Measurements from ENCODE around the gene RALGPS1.

RALGPS1 gene

DNA sequence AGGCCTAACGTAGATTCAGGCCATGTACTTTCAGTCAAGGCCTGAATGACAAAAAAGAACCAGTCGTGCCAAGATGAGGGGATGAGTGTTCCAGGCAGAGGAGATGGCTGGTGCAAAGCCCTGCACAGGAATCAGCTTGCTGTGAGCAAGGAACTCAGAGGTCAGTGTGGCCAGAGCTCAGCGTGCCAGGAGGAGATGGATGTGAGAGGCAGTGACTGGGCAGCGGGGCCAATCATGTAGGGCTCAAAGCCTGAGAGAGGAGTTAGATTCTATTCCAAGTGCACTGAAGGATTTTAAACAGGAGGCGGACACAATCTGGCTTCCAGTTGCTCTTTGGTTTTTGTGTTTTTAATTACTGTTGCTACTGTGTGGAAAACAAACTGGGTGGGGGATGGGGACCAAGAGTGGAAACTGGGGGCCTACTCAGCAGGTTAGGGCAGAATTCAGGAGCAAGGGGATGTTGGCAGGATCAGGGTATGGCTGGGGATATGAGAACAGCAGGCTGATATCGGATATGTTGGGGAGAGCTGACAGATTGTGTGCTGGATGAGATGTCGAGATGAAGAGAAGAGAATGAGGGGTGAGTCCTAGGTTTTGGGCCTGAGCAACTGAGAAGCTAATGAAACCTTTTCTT lies 143.5 kb downstream of the RALGPS1 start:
- DNase-seq = no peak

DNA sequence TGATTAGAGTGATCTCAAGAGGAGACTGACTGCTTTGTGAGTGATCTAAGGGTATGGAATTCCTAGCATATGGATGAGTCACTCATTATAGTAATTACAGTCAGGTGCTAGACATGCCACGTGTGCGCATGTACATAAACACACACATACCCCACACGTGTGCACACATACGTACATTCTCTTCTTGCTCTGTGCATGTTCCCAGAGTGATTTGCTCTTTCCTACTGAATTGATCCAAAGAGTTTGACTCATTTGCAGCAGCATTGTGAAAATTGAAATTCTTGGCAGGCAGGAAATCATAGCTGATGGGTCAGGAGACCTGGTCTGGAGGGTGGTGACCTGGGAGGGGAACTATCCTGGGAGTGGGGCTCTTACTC lies 144.1 kb downstream of the RALGPS1 start:
- no peak for DNase-seq

DNA sequence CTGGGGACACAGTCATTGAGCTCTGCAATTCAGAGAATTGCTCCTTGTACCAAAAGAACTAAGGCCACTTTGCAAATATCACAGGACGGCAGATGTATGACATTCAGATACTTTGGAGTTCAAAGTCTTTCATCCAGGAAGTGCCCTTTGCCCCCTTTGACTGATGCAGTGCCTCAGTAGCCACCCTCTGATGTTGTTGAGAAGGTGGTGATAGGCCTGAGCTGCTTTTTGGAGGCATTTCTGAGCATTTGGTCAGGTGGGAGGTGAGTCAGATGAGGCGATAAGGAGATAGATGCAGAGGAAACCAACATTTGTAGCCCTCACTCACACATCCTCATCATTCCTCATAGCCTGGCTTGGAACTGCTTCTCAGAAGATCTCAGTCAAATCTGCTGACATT lies 144.4 kb downstream of the RALGPS1 start:
- no peak for DNase-seq

DNA sequence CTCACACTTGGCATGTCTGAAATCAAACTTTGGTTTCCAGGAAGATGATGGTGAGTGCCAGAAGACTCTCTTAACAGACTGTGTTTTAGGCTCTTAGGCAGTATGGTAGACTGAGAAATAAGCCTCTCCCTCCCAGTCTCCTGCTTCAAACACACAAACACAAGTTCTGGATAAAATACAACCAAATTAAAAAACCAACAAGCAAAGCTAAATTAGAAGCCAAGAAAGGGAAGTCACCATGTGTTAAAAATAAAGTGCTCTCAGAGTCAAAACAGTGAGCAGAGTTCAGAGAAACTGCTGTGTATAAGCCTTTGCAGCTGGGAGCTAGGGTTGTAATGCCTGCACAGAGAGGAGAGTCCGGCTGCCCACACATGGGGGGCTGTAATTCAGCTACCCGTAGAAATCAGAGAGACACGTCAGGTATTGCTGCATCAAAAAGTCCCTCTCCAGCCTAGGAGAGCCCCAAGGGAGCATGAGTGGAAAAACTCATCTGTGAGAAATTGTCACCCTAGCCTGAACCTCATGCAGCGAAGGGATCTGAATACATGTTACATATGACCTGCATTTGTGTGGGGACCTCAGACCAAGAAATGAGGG lies 145.3 kb downstream of the RALGPS1 start:
- no peak for DNase-seq

DNA sequence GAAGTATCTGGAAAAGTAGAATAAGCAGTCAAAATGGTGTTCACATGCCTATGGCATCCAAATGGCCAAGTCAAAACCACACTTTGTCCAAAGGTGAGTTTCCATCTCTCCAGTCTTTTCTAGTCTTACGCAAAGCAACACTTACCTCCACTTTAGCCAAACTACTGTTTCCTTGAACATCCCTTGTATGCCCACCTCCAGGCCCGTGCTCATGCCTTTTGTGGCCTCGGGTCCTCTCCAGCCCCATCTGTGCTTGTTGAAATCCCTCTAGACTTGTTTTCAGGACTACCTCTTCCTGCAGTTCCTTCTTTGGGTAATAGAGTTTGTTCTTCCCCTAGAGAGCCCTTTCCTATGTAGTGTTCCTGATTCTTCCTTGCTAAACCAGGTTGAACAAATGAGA lies 146.8 kb downstream of the RALGPS1 start:
- no peak for DNase-seq

DNA sequence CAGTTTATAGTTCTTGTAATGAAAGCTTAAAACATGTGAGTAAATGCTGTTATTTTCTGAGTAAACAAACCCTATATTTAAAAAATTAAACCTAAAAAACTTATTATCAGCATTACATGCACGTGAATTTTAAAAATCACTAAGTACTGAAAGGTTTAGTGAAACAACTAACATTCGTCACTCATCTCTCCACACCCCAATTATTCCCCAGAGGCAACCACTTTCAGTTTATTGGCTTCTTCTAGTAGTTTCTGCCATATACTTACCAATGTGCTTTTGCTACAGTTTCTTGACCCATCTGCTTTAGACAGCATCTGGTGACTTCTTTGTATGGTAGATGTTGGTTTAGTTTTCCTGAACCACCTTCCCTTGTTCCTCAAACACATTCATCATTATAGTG lies 149.8 kb downstream of the RALGPS1 start:
- no peak for DNase-seq

DNA sequence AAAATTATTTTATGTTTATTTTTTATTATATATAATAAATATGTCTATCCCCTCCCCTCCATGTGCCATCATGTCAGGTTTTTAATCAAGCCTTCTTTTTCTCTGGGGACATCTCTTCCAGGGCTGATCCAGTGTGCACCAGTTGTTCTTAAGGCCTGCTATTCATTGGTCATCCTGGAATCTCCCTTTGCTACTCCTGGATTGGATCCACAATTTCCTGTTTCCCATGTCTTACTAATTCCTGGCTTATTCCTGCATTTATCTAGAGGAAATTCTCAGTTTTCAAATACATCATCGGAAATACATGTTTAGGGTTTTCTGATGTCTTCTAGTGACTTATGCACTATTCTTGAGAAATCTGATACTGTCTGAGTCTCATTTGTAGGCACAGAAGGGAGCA lies 151.0 kb downstream of the RALGPS1 start:
- DNase-seq = no peak

DNA sequence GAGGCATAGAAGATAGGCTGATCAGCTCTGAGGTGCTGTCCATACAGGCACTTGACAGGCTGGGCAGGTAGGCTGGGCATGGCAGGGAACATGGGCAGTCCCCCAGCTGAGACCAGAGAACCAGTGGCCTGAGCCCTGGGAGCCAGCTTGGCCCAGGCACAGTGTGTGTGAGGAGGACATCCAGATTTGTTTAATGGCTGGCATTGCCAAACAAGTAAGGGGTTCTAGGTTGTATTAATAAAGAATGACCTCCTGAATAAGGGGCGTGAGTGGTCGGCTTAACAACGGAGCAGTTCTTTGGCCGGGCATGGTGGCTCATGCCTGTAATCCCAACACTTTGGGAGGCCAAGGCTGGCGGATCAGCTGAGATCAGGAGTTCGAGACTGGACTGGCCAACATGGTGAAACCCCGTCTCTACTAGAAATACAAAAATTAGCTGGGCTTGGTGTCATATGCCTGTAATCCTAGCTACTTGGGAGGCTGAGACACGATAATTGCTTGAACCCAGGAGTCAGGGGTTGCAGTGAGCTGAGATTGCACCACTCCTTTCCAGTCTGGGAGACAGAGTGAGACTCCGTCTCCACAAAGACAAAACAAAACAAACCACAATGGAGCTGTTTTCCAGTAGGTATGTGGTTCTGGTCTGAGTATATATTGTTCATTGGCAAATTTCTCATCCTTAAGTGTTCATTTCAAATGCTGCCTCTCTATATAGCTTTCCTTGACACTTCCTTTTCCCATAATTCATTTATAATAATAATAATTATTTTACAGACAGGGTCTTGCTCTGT lies 151.7 kb downstream of the RALGPS1 start:
- no peak for DNase-seq

DNA sequence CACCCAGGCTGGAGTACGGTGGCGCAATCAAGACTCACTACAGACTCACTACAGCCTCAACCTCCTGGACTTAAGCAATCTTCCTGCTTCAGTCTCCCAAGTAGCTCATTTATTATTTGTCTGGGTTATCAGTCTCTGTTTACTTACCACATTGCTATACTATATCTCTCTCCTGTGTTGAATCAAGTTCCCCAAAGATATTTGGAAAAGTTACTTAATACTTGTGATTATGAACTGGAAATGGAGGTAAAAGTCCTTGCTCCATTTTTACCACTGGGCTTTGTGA lies 152.2 kb downstream of the RALGPS1 start:
- DNase-seq = no peak

DNA sequence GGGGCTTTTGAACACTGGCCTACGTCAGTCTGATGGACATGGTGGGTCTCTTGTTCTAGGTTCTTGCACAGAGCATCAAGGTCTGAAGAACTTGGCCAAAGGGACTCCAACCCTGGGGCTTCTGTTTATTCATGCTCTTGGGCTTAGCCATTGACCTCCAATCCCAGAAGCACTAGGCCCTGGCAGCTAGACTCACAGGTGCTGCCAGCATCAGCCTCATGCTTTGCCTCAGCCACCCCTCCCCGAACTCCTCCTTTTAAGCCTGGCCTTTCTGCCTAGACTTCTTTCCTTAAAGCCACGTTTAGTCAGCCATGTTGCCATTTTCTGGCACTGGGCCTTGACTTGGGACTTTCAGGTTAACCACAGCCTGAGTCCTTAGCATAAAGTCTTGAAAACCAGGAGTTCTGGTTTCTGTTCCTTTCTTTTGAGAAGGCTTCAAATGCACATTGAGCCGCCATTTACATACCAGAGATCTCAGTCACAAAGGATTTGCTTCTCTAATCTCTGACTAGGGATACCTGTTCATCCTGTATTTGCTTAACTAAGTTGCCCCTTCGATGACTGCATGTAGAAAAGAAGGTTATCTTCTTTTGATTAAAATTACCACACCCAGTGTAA lies 153.1 kb downstream of the RALGPS1 start:
- no peak for DNase-seq

DNA sequence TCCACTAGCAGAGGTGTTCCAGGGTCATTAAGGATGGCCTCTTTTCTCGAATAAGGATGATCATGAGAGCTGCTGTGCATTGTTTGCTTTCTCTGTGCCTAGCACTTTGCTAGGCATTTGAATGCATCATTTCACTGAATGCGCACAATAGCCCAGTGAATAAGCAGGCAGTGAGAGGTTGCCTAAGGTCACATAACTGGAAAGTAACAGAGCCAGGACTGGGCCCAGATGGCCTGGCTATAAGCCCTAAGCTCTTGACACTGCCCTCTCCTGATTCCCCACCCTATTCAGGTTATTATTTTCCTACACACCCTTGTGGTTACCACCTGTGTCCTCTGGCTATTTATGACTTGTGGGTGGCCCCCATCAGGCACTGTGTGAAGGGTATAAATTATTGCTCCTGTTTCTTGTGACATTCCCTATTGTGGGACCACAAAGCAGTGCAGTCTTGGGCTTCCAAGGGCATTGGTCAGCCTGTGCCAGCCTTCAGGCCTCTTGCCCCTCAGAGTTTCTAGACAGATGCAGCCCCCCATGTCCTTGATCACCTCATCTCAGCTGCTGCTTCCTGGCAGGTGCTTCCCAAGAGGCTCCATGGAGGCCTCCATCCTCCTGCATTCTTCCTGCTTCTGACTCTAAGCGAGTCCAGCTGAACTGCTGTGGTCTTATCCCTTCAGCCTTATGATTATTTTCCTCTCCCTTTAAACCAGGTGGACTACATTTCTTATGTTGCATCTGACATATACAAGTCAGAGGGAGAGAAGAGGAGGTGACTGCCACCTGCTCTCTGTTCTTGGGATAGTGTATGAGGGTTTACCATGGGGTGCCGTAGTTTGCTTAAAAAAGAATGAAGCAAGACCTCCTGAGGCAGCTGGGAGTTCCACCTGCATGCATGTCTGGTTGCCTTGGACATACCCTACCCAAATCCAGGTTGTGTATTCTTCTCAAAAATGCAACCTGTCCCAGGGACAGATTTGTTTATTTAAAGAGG lies 160.3 kb downstream of the RALGPS1 start:
- no peak for DNase-seq

DNA sequence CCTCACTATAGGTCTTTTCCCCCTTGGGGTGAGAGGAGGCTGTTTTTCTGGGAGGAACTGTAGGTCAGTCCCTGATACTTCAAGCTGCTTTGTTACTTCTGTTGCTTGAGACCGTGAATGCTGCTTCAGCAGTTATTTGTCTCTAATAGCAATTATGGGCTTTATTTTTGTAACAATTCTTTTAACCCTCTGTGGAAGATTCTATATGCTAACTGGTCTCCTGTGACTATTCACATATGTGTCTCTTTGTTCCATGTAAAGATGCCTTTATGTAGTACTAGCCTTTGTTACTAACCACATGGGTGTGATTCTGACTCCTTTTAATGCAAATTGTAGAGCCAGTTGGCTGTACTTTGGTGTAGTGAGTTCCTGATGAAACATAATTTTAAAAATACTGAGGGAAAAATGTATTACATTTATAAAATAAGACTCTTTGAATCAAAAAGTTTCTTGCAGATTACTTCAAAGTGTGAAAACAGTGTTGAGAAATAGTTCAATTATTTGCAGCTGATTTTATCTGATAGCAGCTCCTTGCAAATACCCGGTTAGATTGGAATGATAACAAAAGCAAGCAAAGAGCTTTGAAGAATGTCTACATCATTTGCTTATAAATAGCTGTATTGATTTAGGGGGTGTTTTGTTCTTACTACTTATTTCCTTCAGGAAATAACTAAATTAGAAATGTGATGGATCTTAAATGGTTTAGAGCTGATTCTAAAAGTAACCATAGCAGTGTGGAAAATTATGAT lies 161.2 kb downstream of the RALGPS1 start:
- DNase-seq = no peak

DNA sequence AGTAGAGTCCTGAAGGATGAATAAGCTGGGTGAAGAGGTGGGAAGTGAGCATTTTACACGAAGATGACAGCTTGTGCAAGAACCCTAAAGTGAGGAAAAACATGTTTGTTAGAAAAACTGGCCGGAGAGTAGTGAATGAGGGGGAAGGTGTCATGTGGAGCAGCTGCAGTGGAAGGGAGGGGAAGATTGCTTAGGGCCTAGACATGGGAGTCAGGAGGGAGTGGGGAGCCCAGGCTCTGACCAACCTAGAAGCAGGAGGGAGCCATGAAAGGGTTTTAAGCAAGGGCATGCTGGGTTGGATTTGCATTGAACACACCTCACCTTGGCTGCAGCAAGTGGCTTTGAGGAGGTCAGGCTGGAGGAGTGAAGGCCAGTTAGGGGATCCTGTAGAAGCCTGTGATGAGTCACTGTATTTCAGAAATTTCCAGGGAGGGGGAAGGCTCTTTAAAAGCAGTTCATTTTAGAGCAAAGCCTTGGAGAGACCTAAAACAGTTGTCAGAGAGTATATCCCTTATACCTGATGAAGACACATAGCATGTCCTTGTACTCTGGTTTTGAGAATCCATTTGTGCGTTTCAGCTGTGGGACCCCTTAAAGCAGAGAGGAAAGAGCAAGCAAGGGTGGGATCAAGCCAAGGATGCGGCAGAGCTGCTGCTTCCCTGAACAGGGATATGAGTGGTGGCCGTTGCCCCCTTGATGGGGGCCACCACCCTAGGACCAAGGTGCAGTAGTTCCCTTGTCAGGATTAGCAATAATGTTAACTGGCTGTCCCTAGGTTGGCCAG lies 162.5 kb downstream of the RALGPS1 start:
- DNase-seq = no peak

DNA sequence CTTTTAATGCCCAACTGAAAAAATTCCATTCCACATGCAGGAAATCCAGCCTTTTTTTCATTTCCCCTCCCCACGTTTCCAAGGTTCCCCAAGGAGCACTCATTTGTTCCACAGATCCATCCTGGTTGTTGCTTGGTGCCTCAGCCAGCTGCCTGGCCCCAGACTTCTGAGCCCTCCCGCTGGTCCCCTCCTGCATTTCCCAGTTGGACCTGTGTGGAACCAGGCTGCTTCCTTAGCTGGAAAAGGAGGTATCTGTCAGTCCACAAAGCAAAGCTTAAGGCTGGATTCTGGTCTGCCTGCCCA lies 163.0 kb downstream of the RALGPS1 start:
- DNase-seq = no peak

DNA sequence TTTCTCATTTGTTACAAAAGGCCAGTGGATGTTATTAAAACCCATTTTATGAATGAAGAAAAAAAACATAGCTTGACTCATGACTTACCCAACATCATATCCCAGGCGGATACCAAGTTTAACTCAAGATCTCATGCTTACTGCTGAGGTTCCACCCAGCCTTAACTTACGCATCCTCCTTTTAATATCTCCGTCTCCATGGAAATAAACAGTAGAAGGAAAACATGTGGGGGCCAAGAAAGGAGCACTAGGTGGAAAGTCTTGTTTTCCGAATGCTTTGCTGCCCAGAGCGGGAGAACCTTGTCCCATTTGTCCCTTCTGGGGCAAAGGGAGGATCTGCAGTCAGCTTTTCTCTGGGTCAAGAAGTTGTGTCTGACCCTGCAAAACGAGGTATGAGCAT lies 163.8 kb downstream of the RALGPS1 start:
- no peak for DNase-seq

DNA sequence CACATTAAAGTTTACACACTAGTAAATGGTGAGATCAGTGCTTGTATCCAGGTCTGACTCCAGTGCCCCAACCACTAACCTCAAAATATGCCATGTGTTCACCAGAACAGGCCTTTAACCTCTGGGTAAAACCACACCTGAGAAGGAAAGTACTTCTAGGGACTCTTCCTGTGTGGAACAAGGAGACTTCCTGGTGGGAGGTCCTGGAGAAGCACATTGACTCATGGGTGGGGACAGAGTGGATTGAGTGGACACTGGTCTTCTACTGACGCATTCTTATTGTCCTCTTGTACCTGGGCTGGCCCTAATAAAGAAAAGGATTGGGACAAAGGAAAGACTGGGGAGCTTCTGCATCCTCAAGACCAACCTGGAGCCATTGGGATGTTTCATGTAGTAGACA lies 164.4 kb downstream of the RALGPS1 start:
- DNase-seq = no peak

DNA sequence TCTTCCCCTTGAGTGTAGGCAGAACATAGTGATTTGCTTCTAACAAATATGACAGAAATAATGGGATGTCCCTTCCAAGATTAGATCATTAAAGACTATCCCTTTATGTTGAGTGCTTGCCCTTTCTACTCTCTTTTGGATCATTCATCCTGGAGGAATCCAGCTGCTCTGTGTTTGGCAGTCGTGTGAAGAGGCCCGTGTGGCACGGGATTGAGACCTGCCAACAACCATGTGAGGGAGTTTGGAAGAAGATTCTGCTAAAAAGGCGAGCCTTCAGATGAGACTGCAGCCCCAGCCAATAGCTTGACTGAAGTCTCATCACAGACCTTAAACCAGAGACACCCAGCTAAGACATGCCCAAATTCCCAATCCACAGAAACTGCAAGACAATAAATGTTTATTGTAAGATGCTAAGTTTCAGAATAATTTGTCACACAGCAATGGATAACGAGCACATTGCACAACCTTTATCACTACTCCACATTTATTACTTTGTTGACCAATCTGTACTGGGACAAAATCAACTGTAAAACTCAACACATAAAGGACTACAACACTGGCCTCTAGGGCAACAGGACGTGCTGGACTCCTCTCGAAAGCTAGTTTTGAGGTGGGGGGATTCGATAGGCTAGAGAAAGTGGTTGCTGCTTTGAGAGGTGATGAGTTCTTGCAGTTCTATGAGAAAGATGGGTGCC lies 165.0 kb downstream of the RALGPS1 start:
- DNase-seq = no peak

DNA sequence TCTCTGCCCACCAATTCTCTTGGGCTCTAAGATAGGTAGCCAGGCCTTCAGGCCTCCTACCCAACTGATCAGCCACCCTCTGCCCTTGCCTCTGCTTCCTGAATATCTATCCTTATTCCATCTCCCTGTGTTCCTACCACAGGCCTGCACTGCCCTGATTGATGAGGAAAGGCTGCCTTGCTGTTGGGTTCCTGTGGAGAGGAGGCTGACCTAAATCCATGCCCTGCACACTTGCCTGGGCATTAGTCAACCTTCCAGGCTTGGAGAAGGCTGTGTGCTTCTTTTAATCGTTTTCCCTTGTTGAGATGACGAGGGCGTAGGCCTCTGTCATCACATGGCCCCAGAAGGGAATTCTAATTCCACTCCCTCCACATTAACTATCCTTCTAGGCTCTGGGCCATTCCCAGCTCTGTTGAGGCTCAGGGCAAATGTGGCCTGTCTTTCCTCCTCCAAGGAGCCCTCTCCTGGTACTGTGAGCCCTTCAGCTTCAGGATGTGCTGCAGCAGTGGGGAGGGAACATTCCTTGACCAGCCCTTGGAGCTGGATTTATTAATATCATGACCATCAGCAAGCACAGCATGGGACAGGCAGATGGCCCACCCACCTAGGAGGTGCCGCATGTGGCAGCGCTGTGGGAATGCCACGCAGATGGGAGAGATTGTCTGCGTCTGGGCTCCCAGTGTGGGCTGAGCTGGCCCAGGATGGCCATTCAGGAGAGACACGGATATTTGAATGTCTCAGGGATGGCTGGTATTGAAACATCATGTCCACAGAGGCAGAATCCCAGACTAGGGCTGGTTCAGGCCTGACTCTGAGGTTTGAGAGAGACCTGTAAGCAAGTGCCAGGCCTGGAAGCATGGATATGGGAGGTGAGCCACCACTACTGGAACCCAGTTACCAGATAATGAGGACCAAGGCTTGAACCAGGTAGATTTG lies 166.9 kb downstream of the RALGPS1 start:
- DNase-seq = no peak

DNA sequence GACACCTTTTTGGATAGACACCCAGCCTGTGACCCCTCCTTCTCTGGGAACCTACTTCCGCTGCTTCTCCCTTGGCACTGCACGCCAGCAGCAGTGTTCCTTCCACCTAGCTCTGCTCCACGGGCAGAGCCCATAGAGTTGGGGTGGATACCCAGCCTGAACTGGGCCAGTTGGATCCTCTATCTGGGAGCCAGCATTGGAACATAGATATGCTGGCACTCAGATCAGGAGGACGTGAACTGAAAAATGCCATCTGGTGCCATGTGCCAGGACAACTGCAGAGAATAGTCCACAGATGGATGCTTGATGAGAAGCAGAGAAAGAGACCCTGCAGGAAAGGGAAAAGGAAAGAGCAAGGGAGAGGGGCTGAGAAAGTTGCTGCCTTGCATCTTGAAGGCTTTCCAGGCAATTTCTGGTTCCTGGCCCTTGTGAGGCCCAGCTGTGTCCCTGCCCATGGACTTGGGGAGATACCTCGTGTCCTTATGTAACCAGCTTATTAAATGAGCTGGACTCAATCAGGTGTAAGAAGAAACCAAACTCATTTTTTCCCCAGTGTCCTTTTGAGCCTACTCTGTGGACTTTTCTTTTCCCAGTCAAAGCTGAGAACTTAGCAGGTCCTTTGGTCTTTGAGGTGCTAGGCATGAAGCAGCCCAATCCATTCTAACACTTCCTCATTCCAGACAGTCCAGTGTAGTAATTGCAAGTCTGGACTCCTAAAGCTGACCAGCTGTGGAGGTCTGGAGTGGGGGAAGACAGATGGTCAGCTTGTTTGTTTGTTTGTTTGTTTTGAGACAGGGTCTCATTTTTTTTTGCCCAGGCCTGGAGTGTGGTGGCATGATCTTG lies 168.8 kb downstream of the RALGPS1 start:
- no peak for DNase-seq
